ENCODE data around the gene COPE. TPM values are rescaled to one million over a fixed set of nuclear protein-coding genes. Genes with fewer than 3 reads are reported as not detected.

COPE gene
- total RNA-seq, 4 donors from 2014 or later: 144 to 268 (median 179) TPM

DNA sequence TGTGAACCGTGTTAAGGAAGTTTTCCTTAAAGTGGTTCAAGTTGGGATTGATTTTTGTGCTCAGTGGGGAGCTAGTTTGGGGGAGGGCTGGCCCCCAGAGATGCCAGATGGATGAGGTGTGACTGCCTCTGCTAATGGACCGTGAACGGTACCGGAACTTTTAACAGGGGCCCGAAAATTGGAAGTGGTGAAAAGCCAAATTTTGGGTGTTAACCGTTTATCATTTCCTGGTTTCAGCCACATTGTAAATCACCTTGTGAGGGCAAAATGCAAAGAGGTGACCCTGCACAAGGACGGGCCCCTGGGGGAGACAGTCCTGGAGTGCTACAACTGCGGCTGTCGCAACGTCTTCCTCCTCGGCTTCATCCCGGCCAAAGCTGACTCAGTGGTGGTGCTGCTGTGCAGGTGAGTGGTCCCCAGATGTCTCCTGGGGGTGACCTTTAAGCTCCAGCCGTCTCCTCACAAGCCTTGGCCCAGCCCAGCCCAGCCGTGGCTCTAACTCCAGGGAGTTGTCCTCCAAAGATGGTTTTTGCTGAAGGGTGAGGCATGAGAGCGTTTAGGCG is 69.3 kb downstream of the COPE start:
- 65 to 77% methylated on average over 5 to 16 of the region's 16 CpGs for WGBS, 2 donors (ENCODE audit: low coverage in 1 of 2)
- intact Hi-C loops (cut with DNase I; ENCODE audit: low total_unique reads) (loop anchor here (5.0 to 10.0 kb wide), 2 partner anchors 258 to 405 kb away; no protein-coding TSS in a partner anchor), in situ Hi-C loops (cut with MboI; ENCODE audit: low pct_ligation_motif_present in 1 of 4, low pct_unique_long_range_greater_than_20kb in 1 of 4, low sequenced_read_pairs in 3 of 4) (loop anchor here (10.0 to 25.0 kb wide), 4 partner anchors 255 to 405 kb away; partner anchors contain the start of gene REX1BD (in 2 of the 4))
- Histone ChIP-seq H3K36me3 (peaks cover 0 to 36% (median 18%) of the 10 kb centered on the region in 4 donors), H3K27ac (peak overlapping the region; percentile 53 to 78 (median 69)), H3K4me3 (no peak overlapping the region), H3K4me1 (peaks cover 20 to 37% (median 33%) of the 10 kb centered on the region in 4 donors), H3K9me3 (no peaks in the 10 kb centered on the region), H3K27me3 (no peaks in the 10 kb centered on the region)
- TF ChIP-seq POLR2AphosphoS5 (IDR thresholded peaks at IDR 0.05) (no peak), EP300 (IDR thresholded peaks at IDR 0.05; ENCODE audit: low read depth) (no peak), POLR2A (IDR thresholded peaks at IDR 0.05) (no peak)
- TF ChIP-seq, protein P1, sequence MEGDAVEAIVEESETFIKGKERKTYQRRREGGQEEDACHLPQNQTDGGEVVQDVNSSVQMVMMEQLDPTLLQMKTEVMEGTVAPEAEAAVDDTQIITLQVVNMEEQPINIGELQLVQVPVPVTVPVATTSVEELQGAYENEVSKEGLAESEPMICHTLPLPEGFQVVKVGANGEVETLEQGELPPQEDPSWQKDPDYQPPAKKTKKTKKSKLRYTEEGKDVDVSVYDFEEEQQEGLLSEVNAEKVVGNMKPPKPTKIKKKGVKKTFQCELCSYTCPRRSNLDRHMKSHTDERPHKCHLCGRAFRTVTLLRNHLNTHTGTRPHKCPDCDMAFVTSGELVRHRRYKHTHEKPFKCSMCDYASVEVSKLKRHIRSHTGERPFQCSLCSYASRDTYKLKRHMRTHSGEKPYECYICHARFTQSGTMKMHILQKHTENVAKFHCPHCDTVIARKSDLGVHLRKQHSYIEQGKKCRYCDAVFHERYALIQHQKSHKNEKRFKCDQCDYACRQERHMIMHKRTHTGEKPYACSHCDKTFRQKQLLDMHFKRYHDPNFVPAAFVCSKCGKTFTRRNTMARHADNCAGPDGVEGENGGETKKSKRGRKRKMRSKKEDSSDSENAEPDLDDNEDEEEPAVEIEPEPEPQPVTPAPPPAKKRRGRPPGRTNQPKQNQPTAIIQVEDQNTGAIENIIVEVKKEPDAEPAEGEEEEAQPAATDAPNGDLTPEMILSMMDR (IDR thresholded peaks at IDR 0.05): no peak
- no peak for DNase-seq

Other genes starting within 250 kb of the COPE start
- 10 to 100 TPM in 1 of 4 donors, 1 to 10 TPM in 3; 6.2 to 17.6 (median 7.7) TPM for gene CRTC1, start 235.7 kb downstream of the COPE start, total RNA-seq
- gene COMP, start 128.1 kb downstream of the COPE start, total RNA-seq: under 1 TPM in 2 of 4 donors, not detected in 2; 0.32 to 0.55 TPM
- gene UPF1, start 87.4 kb downstream of the COPE start, total RNA-seq: 100 to 1,000 TPM in 1 of 4 donors, 10 to 100 TPM in 3; 84.2 to 153 (median 91.9) TPM
- not detected for gene CERS1, start 23.2 kb downstream of the COPE start, total RNA-seq
- 10 to 100 TPM; 42.1 to 90.8 (median 50.4) TPM for gene DDX49, start 328 bp upstream of the COPE start, total RNA-seq
- 10 to 100 TPM in 3 of 4 donors, 1 to 10 TPM in 1; 8.1 to 82.0 (median 12.7) TPM for gene HOMER3, start 21.8 kb upstream of the COPE start, total RNA-seq
- gene SUGP2, start 114.1 kb upstream of the COPE start, total RNA-seq: 100 to 1,000 TPM in 1 of 4 donors, 10 to 100 TPM in 3; 43.0 to 132 (median 57.9) TPM
- gene ARMC6, start 114.2 kb upstream of the COPE start, total RNA-seq: 100 to 1,000 TPM in 1 of 4 donors, 10 to 100 TPM in 3; 15.2 to 220 (median 22.9) TPM
- 100 to 1,000 TPM in 1 of 4 donors, 10 to 100 TPM in 2, 1 to 10 TPM in 1; 6.8 to 141 (median 24.5) TPM for gene SLC25A42, start 144.6 kb upstream of the COPE start, total RNA-seq
- 10 to 100 TPM; 16.9 to 41.9 (median 18.5) TPM for gene TMEM161A, start 219.1 kb upstream of the COPE start, total RNA-seq

All from transverse colon (tissue), 4 donors.